Neural progenitor cell (in vitro differentiated cells): Measurements from ENCODE around the gene PPP1R37.

Experiments used
- CTCF ChIP-seq: fragments of 200-600 bp; sonication (generic); IDR thresholded peaks from 2 replicates; pipeline ENCODE4 v1.5.1; 2017; ENCODE audit warnings: antibody characterized with exemption, mild to moderate bottlenecking
- EZH2phosphoT487 ChIP-seq: fragments of 200-600 bp; sonication (generic); IDR thresholded peaks from 2 replicates; pipeline ENCODE4 v1.6.1; 2017; ENCODE audit warnings: antibody characterized with exemption

- TF ChIP-seq EZH2phosphoT487 (no peak), CTCF (no peak)
Measured at GRCh38 chr19:45151320-45151719, 58.3 kb downstream of the PPP1R37 start.
